H1 (cell line): ENCODE measurements around the gene SPIB. TPM values are rescaled to one million over a fixed set of nuclear protein-coding genes. Genes with fewer than 3 reads are reported as not detected.

Experiments
- CTCF ChIA-PET: fragments of 300-600 bp; sonication (Branson Sonifier 250); formaldehyde crosslinking; loops from one replicate; lab custom pipeline; 2021; ENCODE audit not compliant: partially characterized antibody; lab: Charles Lee
- POLR2A ChIA-PET: fragments of 300-600 bp; sonication (Branson Sonifier 250); formaldehyde crosslinking; loops from one replicate; lab custom pipeline; 2021; ENCODE audit warnings: inconsistent platforms; ENCODE audit not compliant: partially characterized antibody; lab: Charles Lee
- DNase-seq, 2 experiments: peaks; one replicate each; pipeline versions ENCODE4 v3.0.0 to v3.0.0-alpha.2; 2010 to 2022; ENCODE audit warnings: low spot score in 2 of 2, low read depth in 1 of 2, mixed read lengths in 1 of 2
- FAIRE-seq: peaks from 2 replicates; lab custom pipeline; 2011; peaks lifted over from hg19 to GRCh38; lab: Jason Lieb, UNC
- H2AFZ ChIP-seq: 2 replicates; pipeline ENCODE4 v1.8.1; 2012; ENCODE audit warnings: low read length, inconsistent platforms
- H2AK5ac ChIP-seq: 2 replicates; pipeline ENCODE4 v1.6.1; 2013; ENCODE audit warnings: low read depth, low read length
- H2BK120ac ChIP-seq: replicated peaks from 2 replicates; pipeline ENCODE3; 2013; ENCODE audit warnings: low read depth, low read length, inconsistent platforms
- H2BK12ac ChIP-seq: 2 replicates; pipeline ENCODE4 v1.6.1; 2013; ENCODE audit warnings: low read depth, low read length
- H2BK15ac ChIP-seq: 2 replicates; pipeline ENCODE4 v1.6.1; 2013; ENCODE audit warnings: low read length
- H2BK20ac ChIP-seq: 2 replicates; pipeline ENCODE4 v1.6.1; 2013; ENCODE audit warnings: low read length
- H2BK5ac ChIP-seq: 2 replicates; pipeline ENCODE4 v1.6.1; 2013; ENCODE audit warnings: low read depth, low read length
- H3K14ac ChIP-seq: 2 replicates; pipeline ENCODE4 v1.6.1; 2013; ENCODE audit warnings: inconsistent platforms; ENCODE audit not compliant: insufficient read length
- H3K18ac ChIP-seq: 2 replicates; pipeline ENCODE4 v1.6.1; 2013; ENCODE audit warnings: low read length; ENCODE audit errors: extremely low read depth
- H3K23ac ChIP-seq: 2 replicates; pipeline ENCODE4 v1.6.1; 2013; ENCODE audit warnings: inconsistent platforms; ENCODE audit not compliant: insufficient read length
- H3K23me2 ChIP-seq: 2 replicates; pipeline ENCODE4 v1.6.1; 2013; ENCODE audit warnings: low read depth, low read length
- H3K27ac ChIP-seq: 2 replicates; pipeline ENCODE4 v1.6.1; 2011; ENCODE audit warnings: low read depth, low read length, inconsistent platforms
- H3K27me3 ChIP-seq, 4 experiments: replicated peaks in 1 of 4; 1 replicate in 1 of 4; 2 replicates in 3 of 4; pipeline versions ENCODE4 v1.6.1 to v1.8.1; 2011 to 2013; ENCODE audit warnings: low read length in 3 of 4, mild to moderate bottlenecking in 3 of 4, inconsistent platforms in 2 of 4, mixed read lengths in 2 of 4, moderate library complexity in 1 of 4; ENCODE audit not compliant: control insufficient read depth in 3 of 4, insufficient read depth in 3 of 4; ENCODE audit errors: extremely low read depth in 1 of 4
- H3K36me3 ChIP-seq, 4 experiments: 2 replicates each; pipeline versions ENCODE4 v1.6.1 to v1.8.1; 2011 to 2013; ENCODE audit warnings: mild to moderate bottlenecking in 4 of 4, low read length in 3 of 4, moderate library complexity in 2 of 4, control low read depth in 1 of 4, inconsistent platforms in 1 of 4; ENCODE audit not compliant: insufficient read depth in 4 of 4, control insufficient read depth in 2 of 4
- H3K4ac ChIP-seq: replicated peaks from 2 replicates; pipeline ENCODE3; 2013; ENCODE audit warnings: low read length, low read depth, mixed read lengths, inconsistent platforms; ENCODE audit not compliant: insufficient read length
- H3K4me1 ChIP-seq, 4 experiments: replicated peaks in 1 of 4; 1 replicate in 1 of 4; 2 replicates in 3 of 4; pipeline versions ENCODE4 v1.6.1 to v1.8.1; 2011 to 2013; ENCODE audit warnings: low read length in 3 of 4, inconsistent platforms in 2 of 4, mixed read lengths in 1 of 4; ENCODE audit not compliant: insufficient read depth in 4 of 4, control insufficient read depth in 3 of 4
- H3K4me2 ChIP-seq, 2 experiments: 2 replicates each; pipeline versions ENCODE4 v1.6.1 to v1.8.1; 2011 to 2013; ENCODE audit warnings: low read depth in 2 of 2, low read length in 2 of 2, control low read depth in 1 of 2, inconsistent platforms in 1 of 2, mild to moderate bottlenecking in 1 of 2; ENCODE audit not compliant: insufficient read depth in 1 of 2
- H3K4me3 ChIP-seq, 4 experiments: fragments of 200-600, 300-600 bp in 1 of 4; sonication (generic), shearing (Covaris generic), sonication (Bioruptor Twin) in 1 of 4; 2 replicates each; pipeline versions ENCODE4 v1.5.1 to v1.8.1; 2011 to 2016; ENCODE audit warnings: low read length in 4 of 4, low read depth in 3 of 4, control low read depth in 2 of 4, inconsistent platforms in 2 of 4, mild to moderate bottlenecking in 2 of 4, mixed read lengths in 1 of 4, moderate library complexity in 1 of 4; ENCODE audit not compliant: insufficient read depth in 2 of 4; ENCODE audit errors: extremely low read depth in 1 of 4
- H3K56ac ChIP-seq: replicated peaks from 2 replicates; pipeline ENCODE3; 2013; ENCODE audit warnings: low read depth, mild to moderate bottlenecking, mixed read lengths, low read length, inconsistent platforms; ENCODE audit not compliant: insufficient read length
- H3K79me1 ChIP-seq: 2 replicates; pipeline ENCODE4 v1.6.1; 2013; ENCODE audit warnings: low read depth, low read length, control low read depth
- H3K79me2 ChIP-seq, 2 experiments: 2 replicates each; pipeline versions ENCODE4 v1.6.1 to v1.8.1; 2012 to 2013; ENCODE audit warnings: low read length in 2 of 2, mild to moderate bottlenecking in 2 of 2, inconsistent platforms in 1 of 2; ENCODE audit not compliant: insufficient read depth in 2 of 2, control insufficient read depth in 1 of 2
- H3K9ac ChIP-seq, 4 experiments: replicated peaks in 1 of 4; 1 replicate in 1 of 4; 2 replicates in 3 of 4; pipeline versions ENCODE4 v1.6.1 to v1.8.1; 2011 to 2013; ENCODE audit warnings: low read depth in 3 of 4, low read length in 3 of 4, control low read depth in 2 of 4, mild to moderate bottlenecking in 2 of 4, moderate library complexity in 2 of 4, inconsistent platforms in 1 of 4; ENCODE audit errors: extremely low read depth in 1 of 4
- H3K9me3 ChIP-seq, 2 experiments: 2 replicates each; pipeline versions ENCODE4 v1.6.1 to v1.8.1; 2012 to 2013; ENCODE audit warnings: mild to moderate bottlenecking in 2 of 2, moderate library complexity in 2 of 2, control low read depth in 1 of 2, inconsistent platforms in 1 of 2, low read depth in 1 of 2, low read length in 1 of 2, mixed read lengths in 1 of 2; ENCODE audit not compliant: insufficient read depth in 2 of 2
- H4K20me1 ChIP-seq, 2 experiments: replicated peaks in 1 of 2; 2 replicates each; pipeline versions ENCODE3 to v1.8.1; 2011 to 2013; ENCODE audit warnings: inconsistent platforms in 2 of 2, low read length in 2 of 2, mild to moderate bottlenecking in 1 of 2; ENCODE audit not compliant: insufficient read depth in 2 of 2, control insufficient read depth in 1 of 2
- H4K5ac ChIP-seq: 2 replicates; pipeline ENCODE4 v1.6.1; 2013; ENCODE audit warnings: low read length, low read depth, mixed read lengths, inconsistent platforms; ENCODE audit not compliant: insufficient read length
- H4K8ac ChIP-seq: 2 replicates; pipeline ENCODE4 v1.8.0; 2013; ENCODE audit warnings: mild to moderate bottlenecking, moderate library complexity, low read length, inconsistent platforms; ENCODE audit not compliant: insufficient read depth; ENCODE audit errors: extremely low read depth
- H4K91ac ChIP-seq: replicated peaks from 2 replicates; pipeline ENCODE3; 2013; ENCODE audit warnings: low read length, mixed read lengths, inconsistent platforms; ENCODE audit not compliant: insufficient read length
- EGR1 ChIP-seq: IDR thresholded peaks from 2 replicates; pipeline ENCODE4 v1.6.1; 2011; ENCODE audit warnings: low read depth, low read length, borderline replicate concordance
- WGBS, 2 experiments: shearing (Covaris generic) in 1 of 2; methylation state at CpG; one replicate each; pipeline versions ENCODE4 v1.1.6 to v1.1.7; 2013 to 2015; ENCODE audit warnings: low lambda C conversion rate in 2 of 2, mixed read lengths in 2 of 2, inconsistent platforms in 1 of 2, low coverage in 1 of 2, missing lambda C conversion rate in 1 of 2; ENCODE audit not compliant: insufficient replicate concordance in 2 of 2, insufficient coverage in 1 of 2, insufficient read length in 1 of 2; ENCODE audit errors: extremely low coverage in 1 of 2, missing lambda C conversion rate in 1 of 2; 5-methylcytosine and 5-hydroxymethylcytosine counted together
- polyA plus RNA-seq, 7 experiments: library from polyadenylated mRNA; depleted of rRNA in 3 of 7; stranded (reverse) in 5 of 7; unstranded in 2 of 7; fragments of >200 nt in 5 of 7; fragments of 200-250 nt in 2 of 7; gene quantifications; 1 replicate in 5 of 7; 2 replicates in 1 of 7; 4 replicates in 1 of 7; pipeline versions ENCODE4 v1.2.1 to v1.2.3, GENCODE V29; 2011 to 2013; ENCODE audit warnings: missing spikeins in 2 of 7, mixed read lengths in 2 of 7
- total RNA-seq: library from RNA; stranded (reverse); fragmentation: NEBNext Ultra II Directional; extraction: Animal tissue kit (Norgen Biotek cat#: 25700); gene quantifications from 2 replicates; pipeline ENCODE4 v1.2.1, GENCODE V29; 2021

Gene SPIB
- total and polyA plus RNA-seq, 2 of the 8 experiments (the other 6 are each of a cell fraction or from before 2014, with no cell fraction given) = 11.1 to 17.4 TPM

DNA sequence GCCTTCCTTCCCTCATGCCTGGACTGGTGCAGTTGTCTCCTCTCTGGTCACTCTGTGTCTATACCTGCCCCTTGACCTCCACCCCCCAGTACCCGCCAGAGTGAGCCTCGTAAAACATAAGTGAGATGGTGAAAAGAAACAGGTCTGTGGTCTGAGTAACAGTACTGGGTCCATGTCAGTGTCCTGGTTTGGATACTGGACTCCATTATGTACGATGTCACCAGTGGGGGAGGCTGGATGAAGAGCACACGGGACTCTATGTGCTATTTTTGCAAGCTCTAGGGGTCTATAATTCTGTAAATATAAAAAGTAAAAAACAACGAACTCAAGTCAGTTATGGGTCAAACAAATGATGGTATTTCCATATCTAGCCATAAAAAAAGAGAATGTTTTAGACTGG, 28.3 kb downstream of the SPIB start:
- WGBS, 2 experiments = 90% methylated on average over 5 of the region's 5 CpGs; no CpG with 5 or more reads in 1 of the 2 experiments
- Histone ChIP-seq H4K20me1 (no peaks in the 10 kb centered on the region), H2BK120ac (no peak overlapping the region), H4K8ac (no peak overlapping the region), H3K18ac (no peak overlapping the region), H2BK5ac (no peak overlapping the region), H3K79me1 (no peaks in the 10 kb centered on the region), H3K79me2 (no peaks in the 10 kb centered on the region), H3K4me3 (no peak overlapping the region), H3K9me3 (no peaks in the 10 kb centered on the region), H3K14ac (no peak overlapping the region), H3K4ac (no peak overlapping the region), H2AK5ac (no peak overlapping the region), H4K91ac (no peak overlapping the region), H3K56ac (no peak overlapping the region), H3K4me1 (peaks cover 0 to 7% (median 0%) of the 10 kb centered on the region in 4 experiments; a peak in 1 of 7 replicates), H3K27me3 (no peaks in the 10 kb centered on the region), H3K23me2 (peaks cover 5% of the 10 kb centered on the region; the same call in 1 of the 2 replicates), H4K5ac (no peak overlapping the region), H2BK15ac (no peak overlapping the region), H3K9ac (no peak overlapping the region), H2BK12ac (no peak overlapping the region), H3K27ac (no peak overlapping the region)
- TF ChIP-seq EGR1 = no peak
- TF ChIP-seq, all 59 proteins: peak for 0
- Histone ChIP-seq H2BK20ac (no peak overlapping the region), H2AFZ (no peak overlapping the region), H3K23ac (no peak overlapping the region), H3K36me3 (no peaks in the 10 kb centered on the region), H3K4me2 (no peak overlapping the region)
- FAIRE-seq = no peak
- CTCF ChIA-PET = interaction anchor here (1.1 to 3.7 kb wide), 7 partner anchors 10 to 72 kb away, joined by 3 to 14 read pairs (median 3); no protein-coding TSS in a partner anchor
- POLR2A ChIA-PET = interaction anchor here (1.0 kb wide), 1 partner anchor 11 kb away, joined by 3 read pairs; no protein-coding TSS in a partner anchor
- no peak for DNase-seq
